Measurements from ENCODE around the gene SLC16A6.
"Not testable (repeated sequence)": the region's sequence is repeated elsewhere in the genome, so short reads cannot be mapped to it uniquely, and the experiment has no call there.

The SLC16A6 gene

DNA sequence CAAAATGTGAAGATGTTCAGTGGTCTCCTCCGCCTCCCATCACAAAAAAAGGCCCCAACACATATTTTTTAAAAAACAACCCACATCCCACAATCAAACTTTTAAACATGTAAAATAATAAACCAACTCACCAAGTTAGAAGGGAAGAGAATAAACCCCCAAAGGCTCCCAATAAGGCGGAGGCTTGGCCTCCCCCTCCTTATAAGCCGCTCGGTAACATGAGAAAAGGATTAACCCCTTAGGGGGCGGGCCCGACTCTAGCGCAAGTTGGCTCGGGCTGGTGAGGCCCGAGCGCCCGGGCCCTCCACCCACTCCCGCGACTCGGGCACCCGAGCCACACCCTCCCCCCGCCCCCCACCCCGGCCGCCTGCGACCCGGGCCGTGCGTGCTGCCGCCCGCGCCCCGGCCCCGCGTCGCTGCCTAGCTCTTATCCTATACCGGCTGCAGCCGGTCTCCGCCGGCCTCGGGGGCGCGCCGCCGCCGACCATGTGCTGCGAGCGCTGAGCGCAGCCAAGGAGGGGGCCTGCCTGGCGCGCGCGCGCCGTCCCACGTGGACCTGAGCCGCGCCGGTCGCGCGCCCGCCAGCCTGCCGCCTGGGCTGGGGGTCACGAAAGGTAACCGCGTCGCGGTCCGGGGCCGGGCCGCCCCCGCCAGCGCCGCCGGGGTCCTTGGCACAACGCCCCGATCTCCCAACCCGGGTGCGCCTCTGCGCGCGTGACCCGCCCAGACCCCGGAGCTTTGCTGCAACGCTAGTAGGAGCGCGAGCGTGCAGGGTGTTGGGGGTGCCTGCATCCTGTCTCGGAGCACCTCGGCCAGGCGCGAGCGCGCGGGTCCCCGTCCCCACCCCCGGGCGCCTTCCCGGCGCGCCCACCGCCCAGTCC lies at the start of gene SLC16A6, which contains the start of gene ARSG:
Gene SLC16A6, minus strand, starts transcription at position 173 of the 881 bp plus-strand sequence. CDS start 12,807 bp downstream, outside the sequence.
Gene ARSG, plus strand, starts transcription at position 541 of the 881 bp plus-strand sequence. CDS start 15,999 bp downstream, outside the sequence.
- DNase-seq = peak; percentile 54

DNA sequence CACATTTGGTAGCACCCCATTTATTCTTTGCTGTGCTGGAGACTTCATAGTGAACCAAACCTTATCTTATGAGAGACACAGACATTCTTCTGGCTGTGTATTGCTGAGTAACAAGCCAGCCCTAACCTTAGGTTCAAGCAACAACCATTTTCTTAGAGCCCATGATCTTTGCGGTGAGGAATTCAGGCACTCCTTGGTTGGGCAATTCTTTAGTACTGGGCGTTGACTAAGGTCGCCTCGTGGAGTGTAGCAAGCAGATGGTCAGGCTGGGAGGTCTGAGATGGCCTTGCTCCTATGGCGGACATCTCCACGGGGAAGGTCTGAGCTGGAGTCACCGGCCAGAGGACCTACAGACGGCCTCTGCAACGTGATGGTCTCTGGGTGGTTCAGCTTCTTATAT lies 43.5 kb upstream of the SLC16A6 start:
- no peak for DNase-seq

DNA sequence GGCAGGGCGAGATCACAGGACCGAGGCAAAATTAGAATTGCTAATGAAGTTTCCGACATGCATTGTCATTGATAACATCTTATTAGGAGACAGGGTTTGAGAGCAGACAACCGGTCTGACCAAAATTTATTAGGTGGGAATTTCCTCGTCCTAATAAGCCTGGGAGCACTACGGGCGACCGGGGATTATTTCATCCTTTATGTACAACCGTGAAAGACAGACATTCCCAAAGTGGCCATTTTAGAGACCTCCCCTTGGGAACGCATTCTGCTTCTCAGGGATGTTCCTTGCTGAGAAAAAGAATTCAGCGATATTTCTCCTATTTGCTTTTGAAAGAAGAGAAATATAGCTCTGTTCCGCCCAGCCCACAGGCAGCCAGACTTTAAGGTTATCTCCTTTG lies 41.0 kb upstream of the SLC16A6 start:
- DNase-seq = not testable (repeated sequence)

DNA sequence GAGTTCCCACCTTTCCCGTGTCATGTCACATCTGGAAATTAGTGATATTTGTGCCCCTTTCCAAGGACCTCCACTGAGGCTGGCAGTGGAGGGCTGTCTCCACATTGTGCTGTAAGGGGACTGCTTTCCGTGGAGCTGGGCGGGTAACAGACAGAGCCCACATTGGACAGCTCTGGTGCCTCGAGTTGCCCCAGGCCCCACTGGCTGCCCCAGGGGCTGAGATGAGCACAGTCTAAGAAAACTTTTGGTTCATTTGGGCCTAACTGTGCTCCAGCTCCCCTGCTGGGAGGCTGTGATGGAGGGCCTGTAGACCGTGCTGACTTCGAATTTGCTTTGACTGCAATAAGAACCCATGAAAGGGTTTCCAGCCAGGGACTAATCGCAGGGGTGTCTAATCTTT lies 38.4 kb upstream of the SLC16A6 start:
- DNase-seq = no peak

- no peak for DNase-seq
These were observed 37.7 kb upstream of the SLC16A6 start for GRCh38 chr17:68328676-68329075.

GRCh38 chr17:68327823-68328557 lies 37.1 kb upstream of the SLC16A6 start:
- no peak for DNase-seq

DNA sequence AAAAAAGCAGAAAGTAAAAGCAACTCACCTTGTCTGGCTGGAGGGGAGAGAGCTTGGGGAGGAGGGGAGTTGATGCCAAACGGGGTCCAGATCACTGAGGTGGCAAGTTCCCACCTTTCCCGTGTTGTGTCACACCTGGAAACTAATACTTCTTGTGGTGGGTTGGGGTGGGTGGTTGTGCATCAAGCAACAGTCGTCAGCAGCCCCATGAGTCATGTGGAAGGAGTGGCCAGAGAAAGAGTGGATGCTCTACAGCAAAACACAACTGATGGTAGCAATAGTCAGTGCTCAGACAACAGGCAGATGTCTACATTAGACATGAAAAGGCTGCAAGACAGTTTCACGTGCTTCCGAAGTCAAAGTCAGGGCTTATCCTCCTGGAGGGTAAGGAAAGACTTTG lies 35.8 kb upstream of the SLC16A6 start:
- no peak for DNase-seq

DNA sequence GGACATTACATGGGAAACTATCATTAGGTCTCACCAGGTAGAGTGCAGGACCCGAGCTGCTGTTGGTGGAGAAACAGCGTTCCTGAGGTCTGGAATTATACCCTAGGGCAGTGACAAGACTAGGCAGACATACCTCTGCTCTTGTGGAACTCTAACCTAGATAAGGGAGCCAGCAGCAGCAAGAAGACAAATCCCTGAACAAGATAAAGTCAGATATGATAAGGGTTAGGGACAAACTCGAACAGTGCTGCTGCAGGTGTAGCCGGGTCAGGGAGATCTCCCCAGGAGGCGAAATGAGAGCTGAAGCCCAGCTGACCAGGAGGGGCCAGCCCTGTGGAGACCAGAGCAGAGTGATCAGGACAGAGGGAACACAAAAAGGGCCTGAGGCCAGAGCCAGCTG lies 35.0 kb upstream of the SLC16A6 start:
- no peak for DNase-seq

DNA sequence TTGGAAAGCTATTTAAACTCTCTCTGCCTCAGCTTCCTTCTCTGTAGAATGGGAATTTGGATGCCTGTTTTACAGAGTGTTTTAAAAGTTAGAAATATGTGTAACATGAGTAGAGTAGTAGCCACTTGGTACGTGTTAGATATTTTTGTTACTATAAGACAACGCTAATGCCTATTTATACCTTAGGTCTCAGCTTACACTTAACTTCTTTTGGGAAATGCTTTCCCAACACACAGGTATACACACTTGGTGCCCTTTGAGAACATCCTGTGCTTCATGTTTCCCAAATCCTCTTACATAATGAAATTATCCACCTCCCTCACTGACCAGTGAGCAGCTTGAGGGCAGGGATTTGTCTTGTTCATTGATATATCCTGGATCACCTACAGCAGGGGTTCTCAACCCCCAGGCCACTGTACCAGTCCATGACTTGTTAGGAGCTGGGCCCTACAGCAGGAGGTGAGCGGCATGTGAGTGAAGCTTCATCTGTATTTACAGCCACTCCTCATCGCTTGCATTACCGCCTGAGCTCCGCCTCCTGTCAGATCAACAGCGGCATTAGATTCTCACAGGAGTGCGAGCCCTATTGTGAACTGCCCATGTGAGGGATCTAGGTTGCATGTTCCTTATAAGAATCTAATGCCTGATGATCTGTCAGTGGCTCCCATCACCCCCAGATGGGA lies 33.9 kb upstream of the SLC16A6 start:
- no peak for DNase-seq

DNA sequence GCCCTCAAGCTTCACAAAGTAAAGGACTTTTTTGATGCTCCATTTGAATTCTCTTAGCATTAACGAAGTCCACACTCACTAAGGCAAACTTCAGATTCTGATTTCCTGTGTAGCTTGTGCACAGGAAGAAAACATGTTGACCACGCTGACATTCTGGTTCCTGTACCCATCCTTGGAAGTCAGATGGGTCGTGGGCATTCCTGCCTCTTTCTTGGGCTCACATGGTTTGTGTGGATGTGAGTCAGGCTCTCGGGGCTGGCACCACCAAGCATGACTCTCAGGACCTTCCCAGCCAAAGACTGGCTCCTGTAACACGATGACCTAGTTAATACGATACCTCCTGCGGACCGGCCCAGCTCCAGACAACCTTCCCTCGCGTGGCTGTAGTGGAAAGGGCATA lies 33.2 kb upstream of the SLC16A6 start:
- no peak for DNase-seq

GRCh38 chr17:68322630-68323029 lies 31.7 kb upstream of the SLC16A6 start:
- no peak for DNase-seq

GRCh38 chr17:68321556-68321954 lies 30.6 kb upstream of the SLC16A6 start:
- DNase-seq = no peak

- DNase-seq = no peak
These were observed 30.1 kb upstream of the SLC16A6 start for GRCh38 chr17:68320943-68321555.

DNA sequence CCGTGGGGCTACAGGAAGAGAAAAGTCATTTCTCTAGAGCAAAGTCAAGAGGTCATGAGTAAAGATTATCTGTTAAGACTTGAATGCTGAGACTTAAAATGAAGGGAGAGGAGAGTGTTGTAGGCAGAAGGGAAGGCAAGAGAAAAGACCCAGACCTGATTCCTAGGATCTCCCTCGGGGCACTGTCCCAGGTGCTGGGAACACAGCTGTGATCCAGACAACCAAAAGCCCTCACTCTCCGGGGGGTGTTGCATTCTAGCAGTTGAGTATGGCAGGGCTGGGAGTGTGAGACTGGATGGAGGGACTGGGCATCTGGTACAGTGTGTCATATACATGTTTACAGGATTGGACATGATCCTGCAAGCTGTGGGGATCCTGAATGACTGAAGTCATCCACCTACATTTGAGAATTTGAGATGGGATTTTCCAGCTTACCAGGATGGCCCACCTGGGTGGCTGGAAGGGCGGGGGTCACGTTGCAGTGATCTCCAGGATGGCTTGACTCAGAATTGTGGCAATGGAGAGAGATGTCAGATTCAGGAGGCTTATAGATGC lies 29.5 kb upstream of the SLC16A6 start:
- no peak for DNase-seq

DNA sequence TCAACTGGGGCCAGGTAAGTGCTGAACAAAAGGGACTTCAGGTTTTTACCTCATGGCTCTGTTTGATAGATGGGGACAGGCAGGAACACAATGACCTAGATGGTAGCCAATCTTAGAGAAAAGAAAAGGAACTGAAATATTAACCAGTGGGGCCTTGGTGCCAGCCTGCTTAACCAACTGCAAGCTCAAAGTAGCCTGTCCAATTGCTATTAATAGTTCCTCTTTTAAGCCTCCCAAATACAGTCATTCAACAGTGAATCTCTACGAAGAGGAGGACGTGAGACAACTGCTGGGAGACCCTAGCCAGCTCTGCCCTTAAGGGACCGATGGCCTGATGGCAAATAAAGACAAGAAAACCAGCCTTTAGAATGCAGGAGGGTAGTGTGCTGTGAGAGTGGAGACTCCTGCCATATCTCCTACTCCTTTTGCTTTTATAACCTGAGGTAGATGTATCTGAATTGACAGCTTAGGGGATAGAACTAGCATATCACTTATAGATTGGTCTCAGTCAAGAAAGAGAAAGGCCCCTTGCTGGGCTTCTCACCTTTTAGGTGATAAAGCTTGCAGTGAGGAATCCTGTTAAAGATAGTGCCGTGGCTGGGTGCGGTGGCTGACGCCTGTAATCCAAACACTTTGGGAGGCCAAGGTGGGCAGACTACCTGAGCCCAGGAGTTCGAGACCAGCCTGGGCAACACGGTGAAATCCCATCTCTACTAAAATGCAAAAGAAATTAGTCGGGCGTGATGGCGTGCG lies 28.7 kb upstream of the SLC16A6 start:
- no peak for DNase-seq

DNA sequence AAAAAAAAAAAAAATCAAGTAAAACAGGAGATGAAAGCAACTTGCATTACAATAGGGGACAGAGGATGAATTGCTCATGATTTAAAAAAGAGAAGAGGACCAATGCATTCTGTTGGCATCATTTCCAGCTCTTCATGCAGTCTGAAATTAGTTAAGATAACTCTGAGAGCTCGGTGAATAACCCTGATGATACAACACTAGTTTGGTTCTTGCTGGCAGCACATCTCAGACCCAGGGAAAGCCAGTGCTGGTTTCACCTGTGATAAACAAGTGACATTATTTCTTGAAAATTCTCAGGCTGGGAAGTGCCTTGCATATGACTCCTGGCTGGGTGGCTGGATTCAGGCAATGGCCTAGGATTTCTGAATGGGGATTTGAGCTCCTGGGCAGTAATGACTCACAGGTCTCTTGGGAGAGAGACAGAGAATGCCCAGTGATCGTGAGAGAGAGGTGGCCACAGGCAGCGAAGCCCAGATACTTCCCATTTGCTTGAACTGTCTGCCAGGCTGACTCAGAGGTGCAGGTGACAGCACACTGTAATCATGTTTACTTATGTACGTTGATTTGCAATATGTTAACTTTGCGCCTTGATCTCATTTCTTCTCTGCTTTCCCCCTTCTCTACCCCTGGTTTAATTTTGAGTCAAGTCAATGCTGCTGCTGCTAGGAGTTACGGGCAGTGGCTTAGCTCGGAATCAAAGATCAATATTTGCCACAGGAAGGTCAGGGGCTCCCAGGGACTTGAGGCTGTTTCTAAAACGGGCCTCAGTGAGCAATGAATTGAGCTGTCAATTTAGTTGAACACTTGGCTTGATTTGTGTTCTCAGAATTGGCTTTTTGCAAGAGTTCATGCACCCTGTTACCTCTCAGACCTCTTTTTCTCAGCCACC lies 27.4 kb upstream of the SLC16A6 start:
- DNase-seq = no peak

DNA sequence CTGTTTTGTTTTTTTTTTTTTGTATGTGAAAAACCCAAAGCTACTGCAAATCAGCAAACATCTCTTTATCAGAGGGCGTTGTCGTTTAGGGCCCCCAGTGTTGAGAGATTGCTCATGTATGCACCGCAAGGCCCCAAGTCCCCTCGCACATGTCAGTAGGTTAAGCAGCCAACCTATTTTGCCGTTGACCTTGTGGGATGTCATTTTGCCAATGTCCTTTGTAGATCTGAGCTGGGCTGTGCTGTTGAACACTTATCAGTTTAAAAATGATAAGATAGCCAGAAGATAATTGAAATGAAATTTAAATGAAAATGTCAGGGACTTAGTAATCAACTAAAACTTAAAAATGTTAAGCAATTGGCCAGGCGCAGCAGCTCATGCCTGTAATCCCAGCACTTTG lies 26.5 kb upstream of the SLC16A6 start:
- no peak for DNase-seq

DNA sequence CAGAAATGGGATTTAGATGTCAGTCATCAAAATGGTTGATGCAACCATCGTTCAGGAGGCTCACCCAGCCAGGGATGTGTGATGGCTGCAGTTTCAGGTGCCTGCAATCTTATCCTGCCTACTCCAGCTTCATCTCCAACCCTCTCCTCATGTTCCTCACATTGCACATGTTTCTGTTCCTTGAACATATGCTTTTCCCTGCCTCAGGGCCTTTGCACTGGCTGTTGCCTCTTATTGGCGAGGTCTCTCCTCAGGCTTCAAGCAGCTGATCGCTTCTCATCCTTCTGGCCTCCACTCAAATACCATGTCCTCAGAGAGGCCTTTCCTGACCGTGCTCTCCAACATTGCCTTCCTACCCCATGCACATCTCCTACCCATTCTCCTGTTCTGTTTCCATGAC lies 25.0 kb upstream of the SLC16A6 start:
- DNase-seq = no peak

DNA sequence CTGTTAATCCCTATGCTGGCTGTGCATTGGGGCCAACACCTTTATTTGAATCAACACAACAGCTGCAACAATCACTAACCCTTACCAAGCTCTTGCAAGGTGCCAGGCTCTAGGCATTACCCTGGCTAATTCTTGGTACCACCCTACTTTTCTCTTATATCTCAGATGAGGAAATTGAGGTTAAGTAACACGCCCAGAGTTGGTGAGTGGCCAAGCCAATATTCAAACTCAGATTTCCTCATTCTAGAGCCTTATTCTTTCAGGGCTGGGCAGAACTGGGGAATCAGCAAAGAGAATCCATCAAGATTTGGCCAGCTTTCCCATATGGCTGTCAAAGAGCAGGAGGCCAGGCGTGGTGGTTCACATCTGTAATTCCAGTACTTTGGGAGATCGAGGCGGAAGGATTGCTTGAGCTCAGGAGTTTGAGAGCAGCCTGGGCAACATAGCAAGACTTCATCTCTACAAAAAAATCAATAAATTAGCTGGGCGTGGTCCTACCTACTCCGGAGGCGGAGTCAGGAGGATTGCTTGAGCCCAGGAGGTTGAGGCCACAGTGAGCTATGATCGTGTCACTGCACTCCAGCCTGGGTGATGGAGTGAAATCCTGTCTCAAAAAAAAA lies 24.1 kb upstream of the SLC16A6 start:
- no peak for DNase-seq

DNA sequence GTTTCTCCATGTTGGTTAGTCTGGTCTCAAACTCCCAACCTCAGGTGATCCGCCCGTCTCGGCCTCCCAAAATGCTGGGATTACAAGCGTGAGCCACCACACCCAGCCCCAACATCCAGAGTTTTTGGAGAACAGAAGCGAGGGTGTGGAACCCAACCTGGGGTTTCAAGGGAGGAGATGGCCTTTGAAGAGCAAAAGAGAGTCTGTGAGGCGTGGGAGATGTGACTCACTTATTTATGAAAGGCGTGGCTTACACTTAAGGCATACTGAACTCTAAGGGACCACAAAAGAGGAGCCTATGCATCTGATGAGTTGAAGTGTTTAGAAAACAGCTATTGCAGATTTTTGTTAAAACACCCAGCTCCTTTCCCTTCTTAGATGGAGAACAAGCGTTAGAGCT lies 19.2 kb upstream of the SLC16A6 start:
- DNase-seq = no peak
